ENCODE data around the gene GLRX. TPM values are rescaled to one million over a fixed set of nuclear protein-coding genes. Genes with fewer than 3 reads are reported as not detected.

GLRX gene
- total RNA-seq, 6 experiments from 2014 or later: 40.2 to 228 (median 82.8) TPM

DNA sequence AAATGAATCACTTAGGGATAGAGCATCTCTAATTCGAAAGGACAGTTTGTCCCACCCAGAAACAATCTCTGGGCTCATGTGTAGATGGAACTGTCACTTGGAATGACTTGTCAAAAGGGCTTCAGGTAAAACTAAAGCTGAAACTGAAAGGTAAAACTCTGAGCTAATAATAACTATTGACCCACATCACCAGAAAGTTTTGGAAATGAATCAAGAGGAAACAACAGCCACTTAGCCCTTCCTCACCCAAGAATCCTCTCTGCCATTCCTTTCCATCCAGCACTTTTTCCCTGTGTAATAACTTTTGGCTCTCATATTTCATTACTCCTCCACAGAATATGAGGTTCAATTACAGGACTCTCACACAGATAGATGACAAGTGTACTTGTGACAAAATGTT is 14.0 kb upstream of the GLRX start:
- no peak for DNase-seq
- no peak overlapping the region for H3K4me3 ChIP-seq
- no peaks in the 10 kb centered on the region for H3K36me3 ChIP-seq
- 78% methylated on average over 1 of the region's 1 CpG for WGBS (ENCODE audit: insufficient coverage, low coverage, low lambda C conversion rate, missing lambda C conversion rate)
- peak overlapping the region; percentile 87 to 97 (median 97) for H3K27ac ChIP-seq
- no peaks in the 10 kb centered on the region for H3K9me3 ChIP-seq
- peaks cover 0 to 31% (median 5%) of the 10 kb centered on the region in 4 donors for H3K4me1 ChIP-seq
- ATAC-seq: peak in 1 of 4 donors; percentile 33
- intact Hi-C loops (cut with DNase I): no loop called here
- no peaks in the 10 kb centered on the region for H3K27me3 ChIP-seq
- TF ChIP-seq, protein P1, sequence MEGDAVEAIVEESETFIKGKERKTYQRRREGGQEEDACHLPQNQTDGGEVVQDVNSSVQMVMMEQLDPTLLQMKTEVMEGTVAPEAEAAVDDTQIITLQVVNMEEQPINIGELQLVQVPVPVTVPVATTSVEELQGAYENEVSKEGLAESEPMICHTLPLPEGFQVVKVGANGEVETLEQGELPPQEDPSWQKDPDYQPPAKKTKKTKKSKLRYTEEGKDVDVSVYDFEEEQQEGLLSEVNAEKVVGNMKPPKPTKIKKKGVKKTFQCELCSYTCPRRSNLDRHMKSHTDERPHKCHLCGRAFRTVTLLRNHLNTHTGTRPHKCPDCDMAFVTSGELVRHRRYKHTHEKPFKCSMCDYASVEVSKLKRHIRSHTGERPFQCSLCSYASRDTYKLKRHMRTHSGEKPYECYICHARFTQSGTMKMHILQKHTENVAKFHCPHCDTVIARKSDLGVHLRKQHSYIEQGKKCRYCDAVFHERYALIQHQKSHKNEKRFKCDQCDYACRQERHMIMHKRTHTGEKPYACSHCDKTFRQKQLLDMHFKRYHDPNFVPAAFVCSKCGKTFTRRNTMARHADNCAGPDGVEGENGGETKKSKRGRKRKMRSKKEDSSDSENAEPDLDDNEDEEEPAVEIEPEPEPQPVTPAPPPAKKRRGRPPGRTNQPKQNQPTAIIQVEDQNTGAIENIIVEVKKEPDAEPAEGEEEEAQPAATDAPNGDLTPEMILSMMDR (IDR thresholded peaks at IDR 0.05): no peak
- peak; percentile 25 for TF ChIP-seq POLR2A (IDR thresholded peaks at IDR 0.05)

DNA sequence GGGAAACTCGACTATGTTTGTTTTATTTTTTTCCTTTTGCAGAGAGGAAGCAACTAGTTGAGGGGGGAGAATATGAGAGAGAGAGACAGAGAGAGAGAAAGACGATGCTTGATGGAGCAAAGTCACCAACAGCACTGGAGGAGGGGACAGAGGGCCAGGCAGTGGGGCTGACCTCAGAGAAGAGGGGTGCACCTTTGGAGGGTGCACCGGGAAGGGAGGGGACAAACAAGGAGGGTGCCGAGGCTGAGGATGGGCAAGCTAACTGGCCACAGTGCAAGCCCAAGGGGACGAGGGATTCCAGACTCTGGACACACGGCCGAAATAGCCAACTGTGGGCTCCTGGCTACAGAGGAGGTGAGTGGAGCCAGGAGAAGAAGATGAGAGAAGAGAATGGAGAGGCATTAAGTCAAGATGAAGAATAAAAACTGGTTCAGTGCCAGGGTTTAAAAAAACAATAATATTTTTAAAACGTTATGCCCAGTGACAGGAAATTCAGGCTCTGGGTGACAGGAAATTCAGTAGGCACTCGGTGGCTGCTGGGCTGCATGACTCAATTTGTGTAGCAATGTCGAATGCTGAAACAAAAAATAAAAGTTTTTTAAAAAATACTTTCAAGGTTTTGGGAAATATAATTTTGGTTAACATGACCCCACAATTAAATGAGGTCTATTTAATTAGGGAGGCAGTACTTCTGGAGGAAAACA is 13.3 kb upstream of the GLRX start:
- peak overlapping the region; percentile 87 to 97 (median 97) for H3K27ac ChIP-seq
- no peaks in the 10 kb centered on the region for H3K36me3 ChIP-seq
- TF ChIP-seq, protein P1 (IDR thresholded peaks at IDR 0.05): no peak
- peak; percentile 39 for TF ChIP-seq POLR2A (IDR thresholded peaks at IDR 0.05)
- ATAC-seq: peak; percentile 27 to 35 (median 30)
- peak in 1 of 3 donors; percentile 58 for DNase-seq
- H3K27me3 ChIP-seq: no peaks in the 10 kb centered on the region
- WGBS (ENCODE audit: insufficient coverage, low coverage, low lambda C conversion rate, missing lambda C conversion rate): 8% methylated on average over 10 of the region's 10 CpGs
- H3K4me3 ChIP-seq: peak overlapping the region; percentile 35 to 64 (median 57)
- H3K9me3 ChIP-seq: no peaks in the 10 kb centered on the region
- intact Hi-C loops (cut with DNase I): no loop called here
- H3K4me1 ChIP-seq: peaks cover 0 to 31% (median 5%) of the 10 kb centered on the region in 4 donors

DNA sequence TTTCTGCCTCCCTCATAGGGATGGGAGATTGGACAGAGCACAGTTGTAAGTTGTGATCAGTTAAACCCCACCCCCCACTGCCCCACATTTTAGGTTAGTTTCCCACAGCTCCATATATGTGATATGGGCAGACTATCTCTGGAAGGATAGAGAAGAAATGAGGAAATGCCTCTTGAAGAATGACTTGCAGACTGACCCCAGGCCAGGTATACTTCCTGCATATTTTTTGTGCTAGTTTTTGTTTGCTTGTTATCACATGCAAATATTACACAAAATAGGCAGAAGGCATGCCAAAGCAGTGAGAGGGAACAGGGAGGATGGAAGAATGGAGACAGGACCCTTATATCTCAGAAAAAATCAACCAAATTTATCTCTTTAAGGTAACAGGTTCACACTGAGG is 10.1 kb upstream of the GLRX start:
- intact Hi-C loops (cut with DNase I): no loop called here
- no peaks in the 10 kb centered on the region for H3K27me3 ChIP-seq
- no peak overlapping the region for H3K27ac ChIP-seq
- ATAC-seq (peak in 1 of 4 donors; percentile 3), DNase-seq (no peak)
- H3K36me3 ChIP-seq: no peaks in the 10 kb centered on the region
- no peaks in the 10 kb centered on the region for H3K9me3 ChIP-seq
- peaks cover 0 to 41% (median 9%) of the 10 kb centered on the region in 4 donors for H3K4me1 ChIP-seq
- TF ChIP-seq, protein P1 (IDR thresholded peaks at IDR 0.05): no peak
- no peak for TF ChIP-seq POLR2A (IDR thresholded peaks at IDR 0.05)
- no peak overlapping the region for H3K4me3 ChIP-seq

DNA sequence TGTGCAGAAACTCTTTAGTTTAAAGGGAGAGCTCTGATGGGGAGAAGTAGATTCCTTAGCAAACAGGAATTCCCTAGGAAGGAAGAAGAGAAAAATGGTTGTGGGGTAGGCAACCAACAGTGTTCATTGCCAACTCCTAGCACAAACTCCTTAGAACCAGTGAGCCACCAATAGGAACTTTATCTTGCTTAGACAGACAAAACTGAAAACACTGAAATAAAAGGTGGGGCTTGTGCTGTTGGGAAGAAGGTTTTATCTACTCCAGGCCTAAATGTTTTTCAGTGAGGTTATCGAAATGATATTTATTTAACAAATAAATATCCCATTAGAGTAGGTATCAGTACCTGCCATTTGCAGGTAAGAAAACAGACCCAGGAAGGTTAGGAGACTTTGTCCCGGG is 7.7 kb upstream of the GLRX start:
- H3K36me3 ChIP-seq: no peaks in the 10 kb centered on the region

More for the DNA sequence above, 7.7 kb upstream of the GLRX start:
- no peaks in the 10 kb centered on the region for H3K27me3 ChIP-seq
- DNase-seq (no peak), ATAC-seq (no peak)
- 100% methylated on average over 2 of the region's 2 CpGs for WGBS (ENCODE audit: insufficient coverage, low coverage, low lambda C conversion rate, missing lambda C conversion rate)
- intact Hi-C loops (cut with DNase I): no loop called here
- H3K27ac ChIP-seq: no peak overlapping the region
- no peak overlapping the region for H3K4me3 ChIP-seq
- H3K4me1 ChIP-seq: peaks cover 0 to 40% (median 11%) of the 10 kb centered on the region in 4 donors
- TF ChIP-seq, protein P1 (IDR thresholded peaks at IDR 0.05): no peak
- no peak for TF ChIP-seq POLR2A (IDR thresholded peaks at IDR 0.05)
- H3K9me3 ChIP-seq: no peaks in the 10 kb centered on the region
